Suprapubic skin (tissue), 4 donors: ENCODE measurements around the gene FRMD3. TPM values are rescaled to one million over a fixed set of nuclear protein-coding genes. Genes with fewer than 3 reads are reported as not detected.

Experiments
- DNase-seq, 2 donors: peaks; one replicate each; pipeline ENCODE4 v3.0.0-alpha.2; 2019; ENCODE audit warnings: low spot score in 2 of 2
- H3K27ac ChIP-seq: fragments of 200-600 bp; sonication (generic); one replicate; pipeline ENCODE4 v1.5.1; 2019
- H3K27me3 ChIP-seq: fragments of 200-600 bp; sonication (generic); one replicate; pipeline ENCODE4 v1.5.1; 2019
- H3K36me3 ChIP-seq: fragments of 200-600 bp; sonication (generic); one replicate; pipeline ENCODE4 v1.5.1; 2019
- H3K4me1 ChIP-seq: fragments of 200-600 bp; sonication (generic); one replicate; pipeline ENCODE4 v1.5.1; 2019
- H3K4me3 ChIP-seq: fragments of 200-600 bp; sonication (generic); one replicate; pipeline ENCODE4 v1.5.1; 2019; ENCODE audit warnings: mild to moderate bottlenecking
- H3K9me3 ChIP-seq: fragments of 200-600 bp; sonication (generic); one replicate; pipeline ENCODE4 v1.5.1; 2019
- EP300 ChIP-seq: sonication (generic); formaldehyde crosslinking; IDR thresholded peaks from one replicate; pipeline ENCODE4 v1.6.1; 2017; ENCODE audit warnings: antibody characterized with exemption
- POLR2A ChIP-seq, 2 donors: fragments of 450-650 bp; IDR thresholded peaks; one replicate each; pipeline ENCODE4 v1.6.1; 2017; ENCODE audit warnings: antibody characterized with exemption in 2 of 2, mild to moderate bottlenecking in 2 of 2, moderate library complexity in 2 of 2
- POLR2AphosphoS5 ChIP-seq, 3 donors: sonication (generic); formaldehyde crosslinking; IDR thresholded peaks; one replicate each; pipeline ENCODE4 v1.6.1; 2017; ENCODE audit warnings: antibody characterized with exemption in 3 of 3
- WGBS: methylation state at CpG from one replicate; pipeline ENCODE4 v1.1.5; 2018; 5-methylcytosine and 5-hydroxymethylcytosine counted together
- total RNA-seq, 4 donors: library from RNA; depleted of rRNA; stranded (reverse); fragments of >200 nt; gene quantifications; one replicate each; pipeline ENCODE4 v1.1.0, GENCODE V29; 2016
- TF ChIP-seq, protein P1 (sequence below), 2 donors: fragments of 200-600 bp in 1 of 2; fragments of 450-650 bp in 1 of 2; sonication (generic) in 1 of 2; IDR thresholded peaks; one replicate each; pipeline ENCODE4 v1.5.1; 2016 to 2019; ENCODE audit warnings: antibody characterized with exemption in 2 of 2, mild to moderate bottlenecking in 1 of 2, moderate library complexity in 1 of 2

FRMD3 gene
- total RNA-seq, 4 donors from 2014 or later, result 2.8 to 7.0 (median 5.2) TPM

DNA sequence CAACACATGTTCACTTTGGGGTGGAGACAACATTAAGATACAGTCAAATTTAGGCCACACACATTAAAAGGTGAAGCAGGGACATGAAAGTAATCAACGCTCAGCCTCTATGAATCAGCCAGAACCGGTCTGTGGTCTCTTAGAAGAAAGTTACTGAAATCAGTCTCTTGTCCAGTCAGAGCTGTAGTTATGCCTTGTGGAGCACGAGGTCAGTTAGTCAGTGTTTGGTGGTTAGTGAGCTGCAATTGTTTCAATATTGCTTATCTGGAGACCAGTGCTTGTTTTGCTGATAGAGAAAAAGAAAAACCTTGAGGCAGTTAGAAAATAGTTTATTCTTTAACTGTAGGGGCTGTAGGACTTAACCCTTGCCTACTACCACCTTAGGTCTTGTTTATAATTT lies 317.5 kb downstream of the FRMD3 start:
- Histone ChIP-seq H3K27ac (no peak overlapping the region), H3K4me1 (peaks cover 17% of the 10 kb centered on the region), H3K27me3 (no peaks in the 10 kb centered on the region), H3K9me3 (no peaks in the 10 kb centered on the region), H3K36me3 (no peaks in the 10 kb centered on the region), H3K4me3 (no peak overlapping the region)
- no peak for DNase-seq
- 38% methylated on average over 3 of the region's 3 CpGs for WGBS
- TF ChIP-seq, protein P1, sequence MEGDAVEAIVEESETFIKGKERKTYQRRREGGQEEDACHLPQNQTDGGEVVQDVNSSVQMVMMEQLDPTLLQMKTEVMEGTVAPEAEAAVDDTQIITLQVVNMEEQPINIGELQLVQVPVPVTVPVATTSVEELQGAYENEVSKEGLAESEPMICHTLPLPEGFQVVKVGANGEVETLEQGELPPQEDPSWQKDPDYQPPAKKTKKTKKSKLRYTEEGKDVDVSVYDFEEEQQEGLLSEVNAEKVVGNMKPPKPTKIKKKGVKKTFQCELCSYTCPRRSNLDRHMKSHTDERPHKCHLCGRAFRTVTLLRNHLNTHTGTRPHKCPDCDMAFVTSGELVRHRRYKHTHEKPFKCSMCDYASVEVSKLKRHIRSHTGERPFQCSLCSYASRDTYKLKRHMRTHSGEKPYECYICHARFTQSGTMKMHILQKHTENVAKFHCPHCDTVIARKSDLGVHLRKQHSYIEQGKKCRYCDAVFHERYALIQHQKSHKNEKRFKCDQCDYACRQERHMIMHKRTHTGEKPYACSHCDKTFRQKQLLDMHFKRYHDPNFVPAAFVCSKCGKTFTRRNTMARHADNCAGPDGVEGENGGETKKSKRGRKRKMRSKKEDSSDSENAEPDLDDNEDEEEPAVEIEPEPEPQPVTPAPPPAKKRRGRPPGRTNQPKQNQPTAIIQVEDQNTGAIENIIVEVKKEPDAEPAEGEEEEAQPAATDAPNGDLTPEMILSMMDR (IDR thresholded peaks at IDR 0.05), result no peak
- TF ChIP-seq POLR2A (IDR thresholded peaks at IDR 0.05), result no peak
- no peak for TF ChIP-seq POLR2AphosphoS5 (IDR thresholded peaks at IDR 0.05)
- no peak for TF ChIP-seq EP300

DNA sequence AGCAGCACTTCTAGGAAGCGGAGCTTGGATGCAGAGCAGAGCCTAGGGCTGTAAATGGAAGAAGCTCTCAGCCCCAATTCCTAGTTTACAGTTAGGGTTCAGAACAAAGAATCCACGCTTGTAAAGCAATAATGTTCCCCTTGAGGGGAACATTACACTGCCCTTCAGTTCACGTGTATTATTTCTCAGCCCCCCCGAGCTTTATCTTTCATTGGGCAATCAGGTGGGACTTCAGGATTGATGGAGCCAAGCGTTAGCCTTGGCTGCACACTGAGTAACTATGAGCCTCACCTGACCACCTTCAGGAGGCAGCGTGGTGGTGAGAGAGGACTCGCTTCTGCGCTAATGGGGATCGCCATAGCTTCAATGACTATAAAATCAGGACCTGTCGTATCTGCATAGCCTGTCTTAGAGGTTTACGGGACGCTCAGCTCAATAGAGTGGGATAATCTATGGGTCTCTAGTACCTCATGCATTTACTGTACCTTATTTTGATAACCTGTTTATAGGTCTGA lies 318.2 kb downstream of the FRMD3 start:
- no peaks in the 10 kb centered on the region for H3K27me3 ChIP-seq
- DNase-seq, result no peak
- no peaks in the 10 kb centered on the region for H3K9me3 ChIP-seq
- TF ChIP-seq POLR2AphosphoS5 (IDR thresholded peaks at IDR 0.05) (no peak), POLR2A (IDR thresholded peaks at IDR 0.05) (no peak), EP300 (no peak)
- TF ChIP-seq, protein P1 (IDR thresholded peaks at IDR 0.05), result no peak
- H3K36me3 ChIP-seq, result no peaks in the 10 kb centered on the region
- peak overlapping the region; percentile 63 for H3K4me3 ChIP-seq
- H3K27ac ChIP-seq, result no peak overlapping the region
- WGBS, result 37% methylated on average over 11 of the region's 12 CpGs
- H3K4me1 ChIP-seq, result peaks cover 17% of the 10 kb centered on the region

GRCh38 chr9:83219154-83219923 lies 318.9 kb downstream of the FRMD3 start:
- H3K27me3 ChIP-seq, result no peaks in the 10 kb centered on the region
- no peaks in the 10 kb centered on the region for H3K36me3 ChIP-seq
- peak in 1 of 2 donors; percentile 67 for DNase-seq
- TF ChIP-seq, protein P1 (IDR thresholded peaks at IDR 0.05), result peak in 1 of 2 donors; percentile 57
- no peak for TF ChIP-seq EP300
- no peak for TF ChIP-seq POLR2A (IDR thresholded peaks at IDR 0.05)
- TF ChIP-seq POLR2AphosphoS5 (IDR thresholded peaks at IDR 0.05), result no peak
- H3K4me3 ChIP-seq, result peak overlapping the region; percentile 63
- peaks cover 17% of the 10 kb centered on the region for H3K4me1 ChIP-seq
- H3K9me3 ChIP-seq, result no peaks in the 10 kb centered on the region
- 17% methylated on average over 29 of the region's 40 CpGs for WGBS
- peak overlapping the region; percentile 68 for H3K27ac ChIP-seq

GRCh38 chr9:83218411-83219090 lies 319.6 kb downstream of the FRMD3 start:
- Histone ChIP-seq H3K4me3 (peak overlapping the region; percentile 63), H3K4me1 (peaks cover 17% of the 10 kb centered on the region), H3K27ac (no peak overlapping the region), H3K36me3 (no peaks in the 10 kb centered on the region), H3K27me3 (no peaks in the 10 kb centered on the region), H3K9me3 (no peaks in the 10 kb centered on the region)
- TF ChIP-seq POLR2A (IDR thresholded peaks at IDR 0.05), result no peak
- TF ChIP-seq EP300, result no peak
- TF ChIP-seq POLR2AphosphoS5 (IDR thresholded peaks at IDR 0.05), result no peak
- TF ChIP-seq, protein P1 (IDR thresholded peaks at IDR 0.05), result no peak
- 74% methylated on average over 11 of the region's 11 CpGs for WGBS
- DNase-seq, result no peak

DNA sequence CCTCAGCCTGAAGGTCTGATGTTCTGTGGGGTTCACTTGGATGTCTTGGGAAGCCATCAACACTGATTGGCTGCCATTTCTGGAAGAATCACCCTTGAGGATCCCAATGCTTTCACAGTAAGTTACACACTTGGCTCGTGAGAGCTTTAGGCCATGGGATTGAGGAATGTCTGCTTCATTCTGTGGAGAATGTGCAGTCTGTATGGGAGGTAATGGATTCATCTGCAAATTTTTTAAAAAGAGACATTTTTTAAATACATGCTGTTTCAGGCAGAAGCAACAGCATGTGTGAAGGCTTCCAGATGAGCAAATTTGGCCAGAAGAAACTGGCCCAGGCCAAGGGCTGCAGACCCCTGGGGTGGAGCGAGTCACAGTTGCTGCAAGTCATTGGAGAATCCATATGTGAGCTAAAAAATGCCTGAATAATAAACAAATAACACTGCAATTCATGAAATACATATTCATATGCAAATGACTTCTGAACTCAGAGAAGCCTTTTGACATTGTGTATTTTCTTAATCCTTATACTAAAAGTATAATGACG lies 328.9 kb downstream of the FRMD3 start:
- 86% methylated on average over 3 of the region's 3 CpGs for WGBS
- no peaks in the 10 kb centered on the region for H3K4me1 ChIP-seq
- H3K27ac ChIP-seq, result no peak overlapping the region
- no peak overlapping the region for H3K4me3 ChIP-seq
- DNase-seq, result no peak
- TF ChIP-seq, protein P1 (IDR thresholded peaks at IDR 0.05), result no peak
- no peak for TF ChIP-seq POLR2A (IDR thresholded peaks at IDR 0.05)
- TF ChIP-seq EP300, result no peak
- no peak for TF ChIP-seq POLR2AphosphoS5 (IDR thresholded peaks at IDR 0.05)
- H3K9me3 ChIP-seq, result no peaks in the 10 kb centered on the region
- no peaks in the 10 kb centered on the region for H3K36me3 ChIP-seq
- no peaks in the 10 kb centered on the region for H3K27me3 ChIP-seq
